ENCODE data around the gene PLCH1. TPM values are rescaled to one million over a fixed set of nuclear protein-coding genes. Genes with fewer than 3 reads are reported as not detected.

The PLCH1 gene
- total and polyA plus RNA-seq, 3 donors from 2014 or later, result 23.2 to 32.1 (median 29.3) TPM

GRCh38 chr3:155326901-155327300, 418.0 kb downstream of the PLCH1 start:
- TF ChIP-seq CTCF (IDR thresholded peaks at IDR 0.05) (no peak), POLR2A (IDR thresholded peaks at IDR 0.05) (no peak)
- H3K27ac ChIP-seq, result no peak overlapping the region
- no peaks in the 10 kb centered on the region for H3K36me3 ChIP-seq (ENCODE audit: low read depth, missing control alignments)
- peaks cover 3% of the 10 kb centered on the region for H3K4me1 ChIP-seq
- DNase-seq, result no peak
- WGBS, 2 donors, result 85 to 88% methylated on average over 4 of the region's 4 CpGs
- no peaks in the 10 kb centered on the region for H3K27me3 ChIP-seq
- intact Hi-C loops (cut with DNase I; ENCODE audit: low total_unique reads), result no loop called here
- no peak overlapping the region for H3K4me3 ChIP-seq
- H3K9me3 ChIP-seq, result no peaks in the 10 kb centered on the region

- intact Hi-C loops (cut with DNase I; ENCODE audit: low total_unique reads), result no loop called here
- H3K36me3 ChIP-seq (ENCODE audit: low read depth, missing control alignments), result no peaks in the 10 kb centered on the region
- 57 to 71% methylated on average over 5 of the region's 5 CpGs for WGBS, 2 donors
- no peaks in the 10 kb centered on the region for H3K27me3 ChIP-seq
- peaks cover 3% of the 10 kb centered on the region for H3K4me1 ChIP-seq
- TF ChIP-seq CTCF (IDR thresholded peaks at IDR 0.05) (no peak), POLR2A (IDR thresholded peaks at IDR 0.05) (no peak)
- DNase-seq, result no peak
- no peaks in the 10 kb centered on the region for H3K9me3 ChIP-seq
- H3K27ac ChIP-seq, result no peak overlapping the region
- no peak overlapping the region for H3K4me3 ChIP-seq
Observed at GRCh38 chr3:155326244-155326643, 418.6 kb downstream of the PLCH1 start.

Small RNAs within 50 kb of the gene (small RNA-seq; reads per million reads assigned to genes)
- gene AC108729.3 (0 reads per million in 2 donors), gene RN7SL715P (0 reads per million in 2 donors)

Other genes starting within 250 kb of the PLCH1 start
- gene C3orf33, start 61.2 kb upstream of the PLCH1 start, total RNA-seq, result 10 to 100 TPM in 1 of 2 donors, 1 to 10 TPM in 1; 9.3 to 11.9 TPM
- 3.5 TPM for gene C3orf33, start 61.2 kb upstream of the PLCH1 start, polyA plus RNA-seq (ENCODE audit: insufficient read depth, low read depth, low replicate concordance)
- gene SLC33A1, start 109.4 kb upstream of the PLCH1 start, total RNA-seq, result 10 to 100 TPM; 36.2 to 40.1 TPM
- 25.5 TPM for gene SLC33A1, start 109.4 kb upstream of the PLCH1 start, polyA plus RNA-seq (ENCODE audit: insufficient read depth, low read depth, low replicate concordance)
- gene GMPS, start 125.6 kb upstream of the PLCH1 start, total RNA-seq, result 100 to 1,000 TPM in 1 of 2 donors, 10 to 100 TPM in 1; 90.2 to 129 TPM
- 259 TPM for gene GMPS, start 125.6 kb upstream of the PLCH1 start, polyA plus RNA-seq (ENCODE audit: insufficient read depth, low read depth, low replicate concordance)